ENCODE results near the gene VPS41.

The VPS41 gene

DNA sequence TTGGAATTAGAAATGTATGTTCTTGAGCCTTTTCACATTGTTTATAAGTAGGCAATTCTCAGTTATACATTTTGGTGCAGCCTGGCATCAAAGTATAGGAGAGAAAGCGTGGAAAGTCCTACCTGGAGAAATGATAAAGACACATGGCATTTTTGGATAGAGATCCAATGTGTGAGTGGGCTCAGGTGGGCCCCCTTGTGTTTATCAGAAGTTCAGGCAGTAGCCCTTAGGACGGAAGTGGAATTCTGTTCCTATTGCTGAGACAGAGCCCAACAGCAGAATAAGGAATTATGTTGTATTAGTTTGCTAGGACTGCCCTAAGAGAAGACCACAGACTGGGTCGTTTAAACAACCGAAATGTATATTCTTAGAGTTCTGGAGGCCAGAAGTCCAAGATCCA is 192.6 kb downstream of the VPS41 start:
- no peak for DNase-seq

DNA sequence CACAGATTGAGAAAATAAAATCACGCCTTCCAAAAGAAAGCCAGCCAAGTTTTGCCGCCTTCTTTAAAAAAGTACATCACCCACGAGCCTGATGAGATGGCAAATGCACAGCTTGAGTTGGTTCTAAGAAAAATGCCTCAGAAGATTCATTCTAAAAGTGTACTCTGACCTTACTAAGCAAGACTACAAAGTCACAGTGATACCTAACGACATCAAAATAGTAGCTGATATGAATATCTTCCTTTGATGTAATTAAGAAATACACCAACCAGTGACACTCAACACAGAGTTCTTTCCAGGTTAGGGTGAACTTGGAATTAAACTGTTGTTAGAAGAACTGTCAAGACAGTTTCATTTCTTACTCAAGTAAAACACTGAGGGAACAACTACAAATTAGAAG is 199.9 kb downstream of the VPS41 start:
- no peak for DNase-seq

DNA sequence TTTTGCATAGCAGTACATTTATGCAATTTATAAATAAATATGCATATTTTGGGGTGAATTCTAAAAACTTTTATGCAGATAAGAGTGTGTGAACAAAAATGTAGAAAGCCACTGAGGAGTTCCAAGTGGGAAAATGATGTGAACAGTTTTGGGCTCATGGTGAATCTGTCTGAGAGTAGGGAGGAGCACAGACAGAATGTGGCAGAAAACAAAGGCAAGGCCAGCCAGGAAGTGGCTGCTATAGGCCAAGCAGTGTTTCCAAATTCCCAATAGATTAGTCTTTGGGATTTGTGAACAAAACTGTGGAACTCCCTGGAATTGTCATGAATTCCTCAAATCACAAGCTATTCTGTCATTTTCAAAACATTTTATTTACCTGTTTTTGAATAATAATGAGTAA is 204.2 kb downstream of the VPS41 start:
- no peak for DNase-seq

DNA sequence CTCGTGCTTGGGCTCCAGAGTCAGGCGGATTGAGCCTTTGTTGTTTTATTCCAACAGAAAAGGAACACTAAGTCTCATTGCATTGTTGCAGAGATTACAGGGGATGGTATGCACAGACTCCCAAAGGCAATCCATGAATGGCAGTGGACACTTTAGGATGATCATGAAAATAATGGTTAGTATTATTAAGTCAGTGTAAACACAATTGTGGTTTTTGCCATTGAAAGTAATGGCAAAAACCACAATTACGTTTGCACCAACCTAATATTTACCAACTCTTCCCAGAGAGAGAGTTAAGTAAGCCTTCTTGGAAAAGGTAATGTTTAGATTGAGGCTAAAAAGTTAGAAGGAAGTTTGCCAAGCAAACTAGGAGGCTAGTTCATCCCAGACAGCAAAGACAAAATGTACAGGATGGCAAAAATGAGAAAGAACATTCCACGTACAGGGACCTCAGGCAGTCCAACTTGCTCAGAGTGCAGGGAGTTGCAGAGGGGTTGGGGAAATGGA is 204.9 kb downstream of the VPS41 start:
- DNase-seq: no peak

DNA sequence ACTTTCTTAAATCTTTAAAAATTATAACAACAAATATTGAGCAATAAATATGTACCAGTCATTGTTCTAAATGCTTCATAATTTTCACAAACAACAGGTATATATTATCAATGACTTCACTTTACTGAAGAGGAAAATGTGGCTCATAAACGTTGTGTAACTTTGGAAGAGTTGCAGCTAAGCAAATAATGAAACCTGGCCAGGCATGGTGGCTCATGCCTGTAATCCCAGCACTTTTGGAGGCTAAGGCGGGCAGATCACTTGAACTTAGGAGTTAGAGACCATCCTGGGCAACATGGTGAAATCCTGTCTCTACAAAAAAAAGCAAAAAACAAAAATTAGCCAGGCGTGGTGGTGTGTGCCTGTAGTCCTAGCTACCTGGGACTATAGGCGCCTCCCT is 205.9 kb downstream of the VPS41 start:
- no peak for DNase-seq

DNA sequence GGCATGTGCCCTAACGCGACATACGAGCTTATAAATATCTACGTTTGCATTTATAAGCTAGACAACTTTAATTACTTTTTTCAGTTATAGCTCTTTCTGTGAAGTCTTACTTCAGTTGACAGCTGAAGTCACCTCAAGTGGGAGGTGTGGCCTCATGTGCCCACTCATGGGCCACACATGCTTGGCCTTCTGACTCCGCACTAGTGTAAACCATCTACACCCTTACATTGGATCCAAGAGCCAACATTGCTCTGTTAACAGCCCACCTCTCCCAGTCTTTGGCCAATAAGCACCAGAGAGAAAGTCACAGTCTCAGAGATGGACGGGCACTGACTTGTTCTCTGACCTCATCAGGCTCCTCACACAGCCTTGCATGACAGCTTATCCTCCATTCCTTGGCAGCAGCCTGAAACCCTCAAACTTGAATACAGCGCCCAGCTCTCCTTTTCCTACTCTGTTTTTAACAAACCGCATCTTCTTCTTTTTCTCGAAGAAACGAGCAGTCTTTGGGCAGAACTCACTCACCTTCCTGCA is 206.9 kb downstream of the VPS41 start:
- DNase-seq: no peak

DNA sequence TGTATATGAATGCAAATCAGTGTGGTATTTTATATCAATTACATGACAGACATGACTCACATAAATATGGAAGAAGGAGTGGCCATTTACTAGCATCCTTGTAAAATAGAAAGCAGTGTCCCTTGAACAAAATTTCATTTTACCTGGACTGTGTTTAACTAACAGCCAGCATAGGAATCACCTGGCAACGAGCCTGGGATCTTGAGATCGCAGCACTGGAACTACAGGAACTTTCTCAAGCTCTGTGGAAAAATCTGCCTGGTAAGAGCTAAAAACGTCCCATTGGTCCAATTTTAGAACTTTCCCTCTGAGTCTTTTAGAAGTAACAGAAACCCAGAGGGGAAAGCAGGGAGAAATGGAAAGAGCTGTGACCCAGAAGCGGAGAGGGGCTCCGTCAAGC is 208.9 kb downstream of the VPS41 start:
- DNase-seq: no peak

DNA sequence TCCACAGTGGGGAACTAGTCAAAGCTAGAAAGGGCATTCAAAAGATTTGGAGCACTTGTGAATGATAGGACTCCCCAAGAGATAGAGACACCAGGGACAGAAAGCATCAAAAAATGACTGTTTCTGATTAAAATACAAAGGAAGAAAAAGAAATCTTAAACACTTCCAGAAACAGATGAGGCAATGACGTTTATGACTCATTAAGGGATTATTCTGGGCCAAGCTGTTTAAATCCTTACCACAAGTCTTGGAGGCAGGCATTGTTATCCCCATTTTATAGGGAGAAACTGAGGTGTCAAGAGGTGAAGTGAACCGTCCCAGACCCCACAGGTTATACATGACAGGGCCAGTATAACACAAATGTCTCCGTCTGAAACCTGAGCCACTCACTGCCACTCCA is 209.5 kb downstream of the VPS41 start:
- DNase-seq: no peak

DNA sequence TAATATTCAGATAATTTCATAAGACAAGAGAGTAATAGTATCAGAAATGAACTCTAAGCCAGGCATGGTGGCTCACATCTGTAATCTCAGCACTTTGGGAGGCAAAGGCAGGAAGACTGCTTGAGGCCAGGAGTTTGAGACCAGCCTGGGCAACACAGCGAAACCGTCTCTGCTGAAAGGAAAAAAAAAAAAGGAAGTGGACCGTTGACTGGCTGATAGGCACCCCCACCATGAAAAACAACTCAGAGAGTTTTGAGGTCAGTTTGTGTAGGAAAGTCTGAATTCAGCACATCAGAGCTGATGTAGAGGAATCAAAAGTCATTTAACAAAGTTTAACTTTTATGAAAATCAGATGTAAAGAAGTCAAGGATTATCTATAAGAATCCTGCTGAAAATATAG is 214.7 kb downstream of the VPS41 start:
- DNase-seq: no peak

DNA sequence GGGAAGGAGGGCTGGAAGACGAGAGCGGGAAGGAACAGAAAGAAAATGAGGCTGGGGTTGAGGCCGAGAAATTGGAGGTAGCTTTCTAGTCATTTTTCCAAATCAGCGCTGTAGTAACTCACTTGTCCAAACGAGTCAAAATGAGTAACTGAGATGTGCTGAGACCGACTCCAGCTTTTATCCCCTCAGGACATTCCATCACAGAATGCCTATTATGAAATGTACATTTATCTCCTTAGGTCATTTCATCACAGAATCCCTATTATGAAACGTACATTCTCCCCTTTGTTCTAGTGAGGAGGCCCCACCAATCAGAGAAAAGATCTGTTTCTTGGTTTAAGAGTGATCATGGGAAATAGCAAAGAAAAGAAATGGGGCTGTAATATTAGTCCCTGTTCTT is 222.1 kb downstream of the VPS41 start:
- no peak for DNase-seq

DNA sequence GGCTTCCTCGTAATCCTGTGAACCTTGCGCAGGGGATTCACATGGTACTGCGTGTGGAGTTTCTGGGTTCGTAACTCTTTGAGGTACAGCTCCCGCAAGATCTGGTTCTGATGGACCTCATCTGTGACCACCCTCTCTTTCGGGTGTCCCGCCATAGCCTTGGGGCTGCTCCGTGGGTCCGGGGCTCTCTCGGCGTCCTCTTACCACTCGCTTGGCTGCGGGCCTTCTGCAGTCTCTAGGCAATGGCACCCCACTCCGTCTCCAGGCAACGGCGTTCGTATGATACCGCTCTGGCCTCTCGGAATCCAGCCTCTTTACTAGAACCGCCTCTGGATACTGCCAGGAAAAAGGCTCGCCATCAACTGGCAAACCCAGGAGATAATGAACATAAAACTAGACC is 223.1 kb downstream of the VPS41 start:
- DNase-seq: no peak

DNA sequence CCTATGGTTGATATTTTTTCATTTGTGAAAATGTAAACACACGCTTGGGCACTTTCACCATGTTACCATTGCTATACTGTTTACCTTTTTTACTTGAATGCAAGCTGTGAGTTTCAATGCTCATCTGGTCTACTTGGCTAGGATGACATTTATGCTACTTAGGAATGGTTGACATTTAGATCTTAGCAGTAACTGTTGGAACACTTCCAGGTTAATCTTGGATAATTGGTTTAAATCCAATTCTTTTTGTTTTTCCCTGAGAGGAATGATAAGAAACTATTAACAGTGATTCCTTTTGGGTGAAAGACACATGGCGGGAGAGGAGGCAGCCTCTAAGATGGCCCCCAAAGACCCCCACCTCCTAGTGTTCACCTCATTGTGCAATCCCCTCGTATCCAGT is 226.4 kb downstream of the VPS41 start:
- no peak for DNase-seq

DNA sequence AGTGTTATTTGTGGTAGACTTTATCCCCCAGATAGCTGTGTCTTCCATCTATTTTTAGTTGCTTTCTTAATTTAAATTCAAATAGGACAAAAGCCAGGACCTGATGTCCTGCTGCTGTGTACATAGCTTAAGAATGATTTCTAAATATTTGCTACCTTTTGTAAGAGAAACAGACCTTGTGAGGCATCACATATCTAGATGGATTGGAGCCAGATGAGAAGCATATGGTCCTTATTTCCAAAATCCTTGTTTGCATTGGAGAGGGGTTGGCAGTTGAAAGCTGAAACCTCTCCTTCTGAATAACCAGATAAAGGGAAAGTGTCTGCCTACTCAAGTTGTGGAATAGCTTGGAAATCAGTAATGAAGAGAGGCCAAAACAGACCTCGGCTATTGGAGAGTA is 227.1 kb downstream of the VPS41 start:
- DNase-seq: no peak

DNA sequence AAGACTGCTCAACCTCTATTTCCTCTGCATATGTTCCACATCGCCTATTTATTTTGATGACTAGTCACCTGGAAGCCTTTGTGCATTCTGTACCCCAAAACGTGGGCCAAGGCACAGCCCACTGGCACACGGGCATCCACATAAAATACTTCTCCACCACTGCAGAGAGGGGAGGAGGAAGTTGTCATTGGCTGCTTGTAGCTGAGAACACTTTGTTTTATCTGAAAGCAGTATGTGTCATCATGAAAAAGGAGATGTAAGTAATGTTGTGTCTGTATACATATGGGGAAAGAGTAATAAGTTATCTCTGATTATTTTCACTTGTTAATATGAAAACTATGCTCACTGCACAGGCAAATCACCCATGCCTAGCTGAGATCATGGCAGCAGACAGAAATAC is 229.6 kb downstream of the VPS41 start:
- no peak for DNase-seq

DNA sequence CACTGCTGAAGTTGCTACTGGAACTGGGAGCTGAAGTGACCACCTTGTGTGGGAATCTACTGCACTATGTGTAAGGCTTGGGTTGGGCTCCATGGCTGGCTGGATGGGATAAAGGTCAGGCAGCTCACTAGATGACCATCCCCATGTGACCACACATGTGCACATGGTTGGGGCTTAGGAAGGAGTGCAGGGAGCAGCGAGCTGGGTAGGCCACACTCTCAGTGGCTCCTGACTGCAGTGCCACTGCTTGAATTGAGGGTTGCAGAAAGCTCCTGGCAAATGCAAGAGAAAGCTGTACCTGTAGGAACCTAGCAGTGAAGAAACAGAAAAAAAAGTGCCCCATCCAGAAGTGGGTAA is 230.3 kb downstream of the VPS41 start:
- no peak for DNase-seq

DNA sequence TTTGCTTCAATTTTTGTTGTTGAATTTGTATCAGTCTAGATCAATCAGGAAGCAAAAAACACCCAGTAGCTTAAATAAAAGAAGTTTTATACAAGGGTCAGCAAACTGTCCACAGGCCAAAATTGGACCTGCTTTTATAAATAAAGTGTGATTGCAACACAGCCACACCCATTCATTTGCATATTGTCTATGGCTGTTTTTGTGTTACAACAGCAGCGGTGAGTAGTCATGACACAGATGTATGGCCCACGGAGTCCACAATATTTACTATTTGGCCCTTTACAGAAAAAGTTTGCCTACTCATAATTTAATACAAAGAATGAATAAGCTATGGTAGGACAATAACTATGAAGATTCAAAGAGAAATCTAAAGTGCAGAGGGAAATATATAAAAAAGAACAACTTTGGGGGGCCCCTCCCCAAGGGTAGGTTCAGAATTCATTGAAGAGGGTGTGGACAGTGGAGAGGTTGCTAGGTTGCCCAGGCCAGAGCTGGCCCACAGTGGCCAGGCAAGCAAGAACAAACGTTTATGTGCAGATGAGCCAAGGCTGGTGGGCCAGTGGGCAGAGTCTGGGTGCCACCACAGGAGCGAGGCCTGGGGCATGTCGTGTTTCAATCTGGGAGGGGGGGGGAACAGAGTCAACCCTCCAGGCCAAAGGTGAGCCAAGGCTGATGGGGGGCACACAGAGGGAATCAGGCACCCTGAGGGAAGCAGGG is 230.9 kb downstream of the VPS41 start:
- no peak for DNase-seq

DNA sequence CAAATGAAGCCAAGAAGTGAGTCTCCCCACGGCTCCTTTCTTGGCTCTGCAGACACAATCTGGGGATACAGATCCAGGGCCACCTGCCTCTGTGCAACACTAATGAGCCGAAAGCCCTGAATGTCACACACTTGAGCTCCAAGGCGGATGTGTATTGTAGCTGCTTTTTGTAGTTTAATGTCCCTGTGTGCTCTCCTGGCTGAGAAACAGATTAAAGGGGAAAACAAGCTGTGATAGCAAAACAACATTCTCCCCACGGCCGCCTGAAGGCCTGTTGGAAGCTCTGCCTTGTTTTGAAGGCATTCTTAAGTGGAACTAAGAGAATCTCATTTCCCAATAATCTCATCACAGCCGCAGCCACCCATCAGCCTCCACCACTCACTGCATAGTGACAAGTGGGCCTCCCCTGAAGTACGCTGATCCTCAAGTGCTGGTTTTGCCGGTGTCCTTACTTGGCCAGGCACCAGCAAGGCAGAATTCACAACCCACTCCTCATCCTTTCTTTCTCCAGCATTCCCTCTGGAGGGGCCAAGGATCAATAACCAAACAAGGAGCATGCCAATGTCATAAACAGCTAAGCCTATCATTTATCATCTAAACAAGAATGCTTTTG is 233.4 kb downstream of the VPS41 start:
- DNase-seq: no peak

DNA sequence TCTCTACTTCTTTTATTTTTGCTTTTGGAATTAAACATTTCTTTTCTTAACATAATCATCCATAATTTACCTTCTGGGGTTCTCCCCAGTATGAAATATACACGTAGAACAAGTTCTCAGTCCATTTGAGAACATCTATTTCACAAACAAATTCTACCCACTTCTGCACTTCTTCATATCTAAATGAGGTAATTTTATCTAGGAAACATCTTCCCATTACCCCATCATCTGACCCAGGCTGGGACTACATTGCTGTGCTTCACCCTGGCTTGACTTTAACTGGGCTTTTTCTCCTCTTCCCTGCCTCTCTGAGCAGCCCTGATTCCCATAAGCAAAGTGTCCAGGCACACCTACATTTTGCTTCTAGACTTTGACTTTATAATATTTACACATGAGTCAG is 234.5 kb downstream of the VPS41 start:
- no peak for DNase-seq

DNA sequence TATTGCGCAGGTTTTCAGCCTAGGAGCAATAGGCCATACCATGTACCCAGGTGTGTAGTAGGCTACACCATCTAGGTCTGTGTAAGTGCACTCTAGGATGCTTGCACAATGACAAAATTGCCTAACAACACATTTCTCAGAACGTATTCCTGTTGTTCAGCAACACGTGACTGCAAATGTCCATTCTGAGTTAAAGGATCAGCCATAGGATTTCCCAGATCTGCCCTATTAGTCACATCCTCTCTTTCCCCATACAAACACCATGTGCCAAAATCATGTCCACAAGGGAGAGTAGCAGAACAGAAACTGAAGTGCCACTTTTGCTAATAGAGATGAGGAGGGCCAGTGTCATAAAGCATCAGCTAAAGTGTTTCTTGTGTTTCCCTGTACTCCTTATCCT is 235.2 kb downstream of the VPS41 start:
- no peak for DNase-seq

All from CD4-positive, alpha-beta T cell treated with Interleukin-12 subunit alpha and Interleukin-12 subunit beta, for 1 hour (primary cell).